GM19238 (cell line): ENCODE results near the gene TMC2.
"Not testable (repeated sequence)": the region's sequence is repeated elsewhere in the genome, so short reads cannot be mapped to it uniquely, and the experiment has no call there.

ENCODE experiments used
- DNase-seq: peaks from one replicate; pipeline ENCODE4 v3.0.0; 2011; ENCODE audit warnings: low spot score; ENCODE audit not compliant: insufficient read length

Gene TMC2, protein sequence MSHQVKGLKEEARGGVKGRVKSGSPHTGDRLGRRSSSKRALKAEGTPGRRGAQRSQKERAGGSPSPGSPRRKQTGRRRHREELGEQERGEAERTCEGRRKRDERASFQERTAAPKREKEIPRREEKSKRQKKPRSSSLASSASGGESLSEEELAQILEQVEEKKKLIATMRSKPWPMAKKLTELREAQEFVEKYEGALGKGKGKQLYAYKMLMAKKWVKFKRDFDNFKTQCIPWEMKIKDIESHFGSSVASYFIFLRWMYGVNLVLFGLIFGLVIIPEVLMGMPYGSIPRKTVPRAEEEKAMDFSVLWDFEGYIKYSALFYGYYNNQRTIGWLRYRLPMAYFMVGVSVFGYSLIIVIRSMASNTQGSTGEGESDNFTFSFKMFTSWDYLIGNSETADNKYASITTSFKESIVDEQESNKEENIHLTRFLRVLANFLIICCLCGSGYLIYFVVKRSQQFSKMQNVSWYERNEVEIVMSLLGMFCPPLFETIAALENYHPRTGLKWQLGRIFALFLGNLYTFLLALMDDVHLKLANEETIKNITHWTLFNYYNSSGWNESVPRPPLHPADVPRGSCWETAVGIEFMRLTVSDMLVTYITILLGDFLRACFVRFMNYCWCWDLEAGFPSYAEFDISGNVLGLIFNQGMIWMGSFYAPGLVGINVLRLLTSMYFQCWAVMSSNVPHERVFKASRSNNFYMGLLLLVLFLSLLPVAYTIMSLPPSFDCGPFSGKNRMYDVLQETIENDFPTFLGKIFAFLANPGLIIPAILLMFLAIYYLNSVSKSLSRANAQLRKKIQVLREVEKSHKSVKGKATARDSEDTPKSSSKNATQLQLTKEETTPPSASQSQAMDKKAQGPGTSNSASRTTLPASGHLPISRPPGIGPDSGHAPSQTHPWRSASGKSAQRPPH

DNA sequence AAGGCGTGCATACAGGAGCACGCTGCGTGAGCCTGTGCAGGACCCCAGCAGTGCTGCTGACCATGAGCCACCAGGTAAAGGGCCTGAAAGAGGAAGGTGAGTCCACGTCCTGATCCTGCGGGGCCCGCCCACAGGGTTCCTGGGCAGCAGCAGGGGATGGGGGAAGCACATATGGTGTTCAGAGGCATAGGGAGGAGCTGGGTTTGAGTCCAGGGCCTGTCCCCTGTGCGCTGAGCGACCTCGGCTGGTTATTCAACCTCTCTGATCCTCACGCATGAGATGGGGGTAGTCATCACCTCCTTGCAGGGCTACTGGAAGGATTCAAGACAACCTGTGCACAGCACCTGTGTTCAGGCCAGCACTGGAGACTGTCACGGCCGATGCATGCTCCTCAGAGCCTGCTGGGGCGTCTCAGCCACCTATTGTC is at the start of gene TMC2:
Gene TMC2 (plus strand): TSS at position 14 of the 427 bp plus-strand sequence. CDS start 49 bp downstream, at position 63.
- no peak for DNase-seq

DNA sequence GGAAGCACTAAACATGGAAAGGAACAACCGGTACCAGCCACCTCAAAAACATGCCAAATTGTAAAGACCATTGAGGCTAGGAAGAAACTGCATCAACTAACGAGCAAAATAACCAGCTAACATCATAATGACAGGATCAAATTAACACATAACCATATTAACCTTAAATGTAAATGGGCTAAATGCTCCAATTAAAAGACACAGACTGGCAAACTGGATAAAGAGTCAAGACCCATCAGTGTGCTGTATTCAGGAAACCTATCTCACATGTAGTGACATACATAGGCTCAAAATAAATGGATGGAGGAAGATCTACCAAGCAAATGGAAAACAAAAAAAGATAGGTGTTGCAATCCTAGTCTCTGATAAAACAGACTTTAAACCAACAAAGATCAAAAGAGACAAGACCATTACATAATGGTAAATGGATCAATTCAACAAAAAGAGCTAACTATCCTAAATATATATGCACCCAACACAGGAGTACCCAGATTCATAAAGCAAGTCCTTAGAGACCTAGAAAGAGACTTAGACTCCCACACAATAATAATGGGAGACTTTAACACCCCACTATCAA is 33.5 kb upstream of the TMC2 start:
- DNase-seq = not testable (repeated sequence)

DNA sequence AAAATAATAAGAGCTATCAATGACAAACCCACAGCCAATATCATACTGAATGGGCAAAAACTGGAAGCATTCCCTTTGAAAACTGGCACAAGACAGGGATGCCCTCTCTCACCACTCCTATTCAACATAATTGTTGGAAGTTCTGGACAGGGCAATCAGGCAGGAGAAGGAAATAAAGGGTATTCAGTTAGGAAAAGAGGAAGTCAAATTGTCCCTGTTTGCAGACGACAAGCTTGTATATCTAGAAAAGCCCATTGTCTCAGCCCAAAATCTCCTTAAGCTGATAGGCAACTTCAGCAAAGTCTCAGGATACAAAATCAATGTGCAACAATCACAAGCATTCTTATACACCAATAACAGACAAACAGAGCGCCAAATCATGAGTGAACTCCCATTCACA is 31.6 kb upstream of the TMC2 start:
- DNase-seq = not testable (repeated sequence)

DNA sequence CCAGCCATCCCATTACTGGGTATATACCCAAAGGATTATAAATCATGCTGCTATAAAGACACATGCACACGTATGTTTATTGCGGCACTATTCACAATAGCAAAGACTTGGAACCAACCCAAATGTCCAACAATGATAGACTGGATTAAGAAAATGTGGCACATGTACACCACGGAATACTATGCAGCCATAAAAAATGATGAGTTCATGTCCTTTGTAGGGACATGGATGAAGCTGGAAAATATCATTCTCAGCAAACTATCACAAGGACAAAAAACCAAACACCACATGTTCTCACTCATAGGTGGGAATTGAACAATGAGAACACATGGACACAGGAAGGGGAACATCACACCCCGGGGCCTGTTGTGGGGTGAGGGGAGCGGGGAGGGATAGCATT is 29.9 kb upstream of the TMC2 start:
- not testable (repeated sequence) for DNase-seq

DNA sequence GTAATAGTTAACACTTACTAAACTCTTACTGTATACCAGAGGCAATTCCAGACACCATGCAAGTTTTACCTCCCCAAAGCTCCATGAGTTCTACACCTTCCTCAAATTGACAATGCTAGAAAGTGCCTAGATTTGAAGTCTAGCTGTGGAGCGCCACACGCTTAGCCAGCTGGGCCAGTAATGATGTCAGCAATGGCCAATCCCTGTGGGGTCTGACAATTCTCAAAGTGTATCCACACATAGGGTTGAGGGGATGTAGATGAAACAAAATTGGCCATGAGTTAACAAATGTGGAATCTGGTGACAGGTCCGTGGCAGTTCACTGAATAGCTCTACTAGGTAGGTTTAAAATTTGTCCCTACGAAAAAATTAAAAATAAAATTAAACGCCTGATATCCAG is 28.9 kb upstream of the TMC2 start:
- DNase-seq = no peak

DNA sequence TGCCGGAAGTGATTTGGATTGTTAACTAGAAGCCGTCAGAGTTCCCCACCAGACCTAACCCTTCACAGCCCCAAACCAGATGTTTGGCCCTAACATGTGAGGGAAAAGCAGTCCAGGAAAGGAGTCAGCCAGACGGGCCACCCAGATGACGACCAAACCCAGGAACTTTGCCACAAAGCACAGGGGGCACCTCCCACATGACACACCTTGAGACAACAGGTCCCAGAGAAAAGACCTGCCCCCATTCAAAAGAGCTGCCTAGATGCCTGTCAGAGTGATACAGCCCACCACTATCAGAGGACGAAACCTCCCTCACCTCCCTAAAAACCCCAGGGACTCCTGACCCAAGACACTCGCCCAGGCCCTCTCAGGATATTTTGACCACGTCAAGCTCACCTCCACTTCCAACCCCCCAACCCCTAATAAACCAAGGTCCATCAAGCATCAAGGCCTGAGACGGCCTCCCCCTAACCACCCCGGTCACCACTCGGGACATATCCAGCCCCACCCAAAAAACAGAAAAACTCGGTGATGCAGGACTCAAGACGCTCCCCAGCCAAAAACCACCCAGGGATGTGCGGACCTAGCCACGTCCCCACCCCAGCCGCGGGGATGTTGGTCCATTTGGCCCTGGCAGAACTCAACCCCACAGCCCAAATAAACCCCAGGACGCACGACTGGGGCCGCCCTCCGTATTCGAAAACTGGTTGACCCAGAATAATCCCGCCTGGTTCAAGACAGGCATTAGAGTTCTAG is 28.3 kb upstream of the TMC2 start:
- DNase-seq = no peak

DNA sequence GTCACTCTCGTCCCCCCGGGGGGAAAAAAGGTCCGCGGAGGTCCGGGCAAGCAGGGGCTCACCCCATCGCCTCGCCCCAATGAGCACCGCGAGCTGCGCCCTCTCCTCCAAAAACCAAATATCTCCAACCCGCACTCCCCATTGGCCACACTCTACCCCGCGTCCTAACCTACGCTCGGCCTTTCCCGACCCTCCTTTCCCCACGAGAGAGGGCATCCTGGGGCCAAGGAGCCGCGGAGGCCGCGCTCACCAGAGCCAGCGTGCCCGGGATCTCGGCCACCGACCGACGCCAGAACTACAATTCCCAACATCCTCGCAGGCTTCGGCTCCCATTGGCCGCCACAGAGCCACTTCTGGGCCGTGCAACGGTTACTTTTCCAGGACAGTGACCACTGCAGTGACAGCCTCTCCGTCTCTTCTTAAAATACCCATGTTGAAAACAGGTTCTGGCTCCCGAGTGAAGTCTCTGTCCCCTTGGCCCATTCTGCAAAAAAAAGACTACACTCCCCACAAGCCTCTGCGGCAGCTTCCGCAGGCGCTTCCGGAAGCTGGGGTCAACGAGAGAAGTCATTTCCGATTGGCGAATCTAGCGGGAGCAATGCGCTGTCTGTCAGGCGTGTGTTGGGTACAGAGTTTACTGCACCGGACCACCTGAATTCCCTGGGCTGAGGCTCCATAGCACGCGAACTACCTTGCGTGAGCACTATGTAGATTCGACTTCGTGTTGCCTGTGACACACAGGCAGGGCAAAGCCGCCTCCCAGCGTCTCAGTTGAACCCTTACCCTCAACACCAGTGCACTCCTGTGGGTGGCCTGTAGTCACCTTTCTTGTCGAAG is 27.5 kb upstream of the TMC2 start, which contains the start of gene ZNF343:
Gene ZNF343 (minus strand): TSS at position 285 of the 837 bp plus-strand sequence. CDS start 15,020 bp downstream, outside the sequence.
- peak; percentile 81 for DNase-seq

DNA sequence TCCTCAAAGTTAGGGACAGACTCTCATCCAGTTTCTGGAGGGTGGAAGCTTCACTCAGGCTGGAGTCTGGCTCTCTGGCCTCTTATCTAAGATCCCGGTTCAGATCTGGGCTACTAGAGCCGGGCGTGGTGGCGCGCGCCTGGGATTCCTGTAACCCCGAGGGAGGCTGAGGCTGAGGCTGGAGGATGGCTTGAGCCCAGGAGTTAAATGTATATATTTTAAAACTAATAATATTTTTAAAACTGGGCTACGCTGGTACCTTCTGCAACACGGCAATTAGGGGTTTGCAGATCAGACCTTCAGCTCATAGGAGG is 26.9 kb upstream of the TMC2 start:
- DNase-seq = no peak

DNA sequence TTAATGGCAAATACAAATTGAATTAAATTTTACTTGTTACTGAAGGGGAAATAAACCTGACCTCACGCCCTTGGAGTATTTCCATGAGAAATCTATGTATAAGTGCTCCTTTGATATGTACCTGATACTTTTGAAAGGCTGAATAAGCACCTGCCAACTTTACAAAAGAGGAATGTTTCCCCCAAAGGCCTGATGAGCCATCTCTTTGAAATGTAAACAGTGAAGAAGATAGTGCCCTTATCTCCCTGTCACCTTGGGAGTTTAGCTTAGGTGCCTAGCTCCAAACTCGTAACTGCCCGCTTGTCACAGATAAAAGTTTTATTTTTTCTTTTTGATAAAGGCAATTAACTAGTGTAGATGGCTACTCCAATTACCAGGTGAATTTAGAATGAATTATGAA is 26.6 kb upstream of the TMC2 start:
- no peak for DNase-seq

DNA sequence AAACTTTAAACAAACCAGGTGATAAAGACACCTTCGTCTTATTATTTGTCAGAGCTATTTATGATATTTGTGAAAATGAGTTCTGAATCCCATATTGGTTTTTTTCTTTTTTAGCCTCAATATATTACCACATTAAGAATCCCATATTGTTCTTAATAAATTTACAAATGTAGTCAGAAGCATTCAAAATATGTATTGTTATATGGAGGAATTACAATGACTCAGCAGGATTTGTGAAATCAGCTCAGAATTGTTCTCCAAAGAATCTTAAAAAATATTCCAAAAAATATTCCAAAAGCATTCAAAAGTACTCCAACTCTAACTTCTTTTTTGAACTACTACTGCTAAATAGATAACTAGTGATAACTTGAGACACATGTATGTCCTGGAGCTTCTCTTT is 21.2 kb upstream of the TMC2 start:
- no peak for DNase-seq

DNA sequence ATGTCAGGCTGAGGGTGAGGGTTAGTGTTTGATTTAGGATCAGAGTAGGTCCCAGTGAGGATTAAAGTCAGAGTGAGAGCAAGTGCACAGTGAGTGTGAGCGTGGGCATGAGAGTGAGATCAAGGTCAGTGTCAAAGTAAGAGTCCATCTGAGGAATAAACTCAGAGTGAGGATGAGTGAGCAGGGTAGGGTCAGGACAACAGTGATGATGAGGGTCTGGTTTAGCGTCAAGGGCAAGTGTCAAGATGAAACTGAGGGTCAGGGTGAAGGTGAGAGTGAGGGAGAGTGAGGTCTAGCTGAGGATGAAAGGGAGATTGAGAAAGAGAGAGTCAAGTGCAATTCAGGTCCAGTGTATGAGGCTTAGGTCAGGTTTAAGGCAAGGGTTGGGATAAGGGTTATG is 20.0 kb upstream of the TMC2 start:
- no peak for DNase-seq

DNA sequence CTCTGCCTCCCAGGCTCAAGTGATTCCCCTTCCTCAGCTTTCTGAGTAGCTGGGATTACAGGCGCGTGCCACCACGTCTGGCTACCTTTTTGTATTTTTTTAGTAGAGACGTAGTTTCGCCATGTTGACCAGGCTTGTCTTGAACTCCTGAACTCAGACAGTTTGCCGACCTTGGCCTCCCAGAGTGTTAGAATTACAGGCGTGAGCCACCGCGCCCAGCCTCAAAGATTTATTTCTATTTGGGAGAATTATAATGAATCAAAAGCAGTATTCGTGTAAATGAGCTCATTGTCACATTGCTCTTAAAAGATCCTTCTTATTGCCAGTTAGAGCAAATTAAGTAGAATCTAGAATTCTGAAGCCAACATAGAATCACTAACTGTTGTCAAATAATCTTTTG is 18.3 kb upstream of the TMC2 start:
- no peak for DNase-seq

DNA sequence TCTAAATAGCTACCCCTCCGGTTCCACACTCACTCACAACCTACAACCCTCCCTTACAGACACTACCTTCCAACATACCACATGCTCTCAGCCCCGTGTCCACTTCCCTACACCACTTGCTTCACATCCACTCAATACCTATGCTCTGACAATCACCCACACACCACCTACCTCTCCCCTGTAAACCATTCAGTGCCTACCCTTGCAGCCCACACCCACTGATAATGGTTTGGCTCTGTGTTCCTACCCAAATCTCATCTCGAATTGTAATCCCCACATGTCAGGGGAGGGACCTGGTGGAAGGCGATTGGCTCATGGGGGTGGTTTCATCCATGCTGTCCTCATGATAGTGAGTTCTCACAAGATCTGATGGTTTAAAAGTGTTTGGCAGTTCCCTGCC is 17.8 kb upstream of the TMC2 start:
- DNase-seq = no peak

DNA sequence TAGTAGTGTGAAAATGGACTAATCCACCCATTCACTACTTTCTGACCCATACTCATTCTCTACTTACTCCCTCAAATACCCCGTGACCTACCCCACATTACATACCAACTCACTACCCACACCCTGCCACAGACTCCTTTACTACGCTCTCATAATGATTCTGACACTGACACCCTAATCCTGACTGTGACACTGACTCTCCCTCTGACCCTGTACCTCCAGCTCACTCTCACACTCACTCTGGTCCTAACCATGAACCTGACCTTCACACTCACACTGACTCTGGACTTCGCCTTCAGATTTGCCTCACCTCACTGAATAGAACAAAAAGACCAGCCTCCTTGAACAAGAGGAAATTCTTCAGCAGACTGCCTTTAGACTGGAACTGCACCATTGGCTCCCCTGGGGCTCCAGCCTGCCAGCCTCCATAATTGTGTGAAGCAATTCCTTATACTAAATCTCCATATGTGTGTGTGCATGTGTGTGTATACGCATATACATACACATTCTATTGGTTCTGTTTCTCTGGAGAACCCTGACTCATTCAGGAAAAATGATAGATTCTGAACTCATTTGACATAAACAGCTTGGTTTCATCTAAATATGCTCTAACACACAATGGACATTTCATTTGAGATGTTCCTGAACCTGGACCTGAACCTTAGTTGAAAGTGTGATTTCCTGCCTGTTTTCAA is 17.1 kb upstream of the TMC2 start:
- no peak for DNase-seq

DNA sequence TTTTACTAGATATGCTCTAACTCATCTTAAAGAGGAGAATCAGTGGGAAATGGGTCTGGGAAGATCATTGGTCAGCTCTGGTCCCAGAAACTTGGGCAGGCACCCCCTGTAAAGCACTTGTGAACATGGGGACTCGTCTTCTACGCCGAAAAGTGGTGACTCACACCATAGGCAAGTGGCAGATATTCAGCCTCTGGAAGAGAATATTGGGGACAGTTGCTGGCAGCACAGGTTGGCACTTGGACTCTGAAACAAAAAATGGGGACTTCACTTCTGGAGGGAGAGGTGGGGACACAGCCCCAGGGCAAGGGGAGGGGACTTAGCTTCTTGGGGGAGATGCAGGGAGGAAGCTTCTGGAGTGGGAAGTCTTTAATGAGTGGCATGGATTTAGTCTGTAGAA is 15.8 kb upstream of the TMC2 start:
- no peak for DNase-seq

DNA sequence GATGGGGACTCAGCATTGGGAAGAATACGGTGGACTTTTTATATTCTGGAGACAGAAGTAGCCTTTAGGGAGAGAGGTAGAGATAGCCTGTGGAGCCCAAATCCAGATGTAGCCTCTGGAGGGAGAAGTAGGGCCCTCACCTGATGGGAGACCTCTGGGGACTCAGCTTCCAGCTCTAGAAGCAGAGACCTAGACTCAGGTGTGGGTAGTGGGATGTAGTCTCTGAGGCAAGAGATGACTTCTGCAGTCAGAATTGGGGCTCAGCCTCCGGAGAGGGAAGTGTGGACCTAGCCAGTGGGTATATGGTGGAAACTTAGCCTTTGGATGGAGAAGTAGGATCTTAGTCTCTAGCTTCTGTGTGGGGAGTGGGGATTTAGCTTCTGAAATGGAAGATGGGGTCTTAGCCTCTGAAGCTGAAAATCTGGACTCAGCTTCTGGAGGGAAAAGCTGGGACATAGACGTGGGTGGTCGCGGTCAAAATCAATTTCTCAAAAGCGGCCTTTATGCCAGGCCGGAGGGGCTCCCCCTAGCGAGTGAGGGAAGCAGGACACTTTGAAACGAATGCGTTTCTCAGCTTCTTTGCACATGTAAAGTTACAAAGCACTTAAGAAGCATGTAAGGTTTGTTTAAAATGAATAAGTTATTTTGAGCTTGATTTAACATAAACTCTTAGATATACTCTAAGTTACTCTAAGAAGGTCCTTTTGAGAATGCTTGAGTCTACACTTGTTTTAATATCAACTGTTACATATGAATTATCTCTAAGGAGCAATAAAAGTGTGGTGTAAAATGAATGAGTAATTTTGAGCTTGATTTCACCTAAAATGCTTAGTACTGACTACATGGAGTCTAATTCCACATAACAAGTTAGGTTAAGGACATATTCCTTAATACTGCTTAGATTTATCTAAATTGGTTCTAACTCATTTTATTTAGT is 14.7 kb upstream of the TMC2 start:
- DNase-seq = no peak

DNA sequence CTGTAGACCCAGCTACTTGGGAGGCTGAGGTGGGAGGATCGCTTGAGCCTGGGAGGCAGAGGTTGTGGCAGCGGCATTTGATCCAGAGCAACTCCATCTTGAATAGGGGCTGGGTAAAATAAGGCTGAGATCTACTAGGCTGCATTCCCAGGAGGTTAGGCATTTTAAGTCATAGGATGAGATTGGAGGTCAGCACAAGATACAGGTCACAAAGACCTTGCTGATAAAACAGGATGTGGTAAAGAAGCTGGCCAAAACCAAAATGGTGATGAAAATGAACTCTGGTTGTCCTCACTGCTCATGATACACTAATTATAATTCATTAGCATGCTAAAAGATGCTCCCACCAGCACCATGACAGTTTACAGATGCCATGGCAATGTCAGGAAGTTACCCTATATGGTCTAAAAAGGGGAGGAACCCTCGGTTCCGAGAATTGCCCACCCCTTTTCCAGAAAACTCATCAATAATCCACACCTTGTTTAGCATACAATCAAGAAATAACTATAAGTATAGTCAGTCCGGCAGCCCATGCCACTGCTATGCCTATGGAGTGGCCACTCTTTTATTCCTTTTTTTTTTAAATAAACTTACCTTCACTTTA is 13.4 kb upstream of the TMC2 start:
- not testable (repeated sequence) for DNase-seq
